Measurements from ENCODE around the gene MTRFR.

DNA sequence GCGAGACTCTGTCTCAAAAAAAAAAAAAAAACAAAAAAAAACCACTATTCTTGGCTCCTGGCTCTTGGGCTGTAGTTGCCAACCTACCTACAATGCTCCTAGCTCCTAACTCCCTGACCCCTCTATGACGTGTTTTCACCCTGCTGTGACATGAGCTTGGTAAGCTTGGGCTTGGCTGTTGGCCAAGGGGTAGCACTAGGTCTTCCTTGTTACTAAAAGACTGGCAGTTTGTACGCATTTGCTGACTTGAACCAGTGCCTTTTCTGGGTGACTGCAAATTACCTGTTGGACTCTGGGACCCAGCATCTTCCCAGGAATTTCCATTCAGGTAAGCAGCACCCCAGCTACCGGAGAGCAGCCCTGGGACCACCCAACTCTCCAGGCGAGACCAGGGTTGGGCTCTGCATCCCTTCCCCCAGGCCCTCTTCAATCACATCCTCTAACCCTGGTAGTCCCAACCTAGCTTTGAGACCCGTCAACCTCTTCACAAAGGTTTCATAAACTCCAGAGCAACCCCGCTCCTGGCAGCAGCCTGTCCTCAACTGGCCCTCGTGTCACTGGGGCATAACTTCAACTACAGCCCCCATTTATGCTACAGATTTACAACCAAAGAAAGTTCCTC is 30.1 kb downstream of the MTRFR start:
- TF ChIP-seq, protein P1, sequence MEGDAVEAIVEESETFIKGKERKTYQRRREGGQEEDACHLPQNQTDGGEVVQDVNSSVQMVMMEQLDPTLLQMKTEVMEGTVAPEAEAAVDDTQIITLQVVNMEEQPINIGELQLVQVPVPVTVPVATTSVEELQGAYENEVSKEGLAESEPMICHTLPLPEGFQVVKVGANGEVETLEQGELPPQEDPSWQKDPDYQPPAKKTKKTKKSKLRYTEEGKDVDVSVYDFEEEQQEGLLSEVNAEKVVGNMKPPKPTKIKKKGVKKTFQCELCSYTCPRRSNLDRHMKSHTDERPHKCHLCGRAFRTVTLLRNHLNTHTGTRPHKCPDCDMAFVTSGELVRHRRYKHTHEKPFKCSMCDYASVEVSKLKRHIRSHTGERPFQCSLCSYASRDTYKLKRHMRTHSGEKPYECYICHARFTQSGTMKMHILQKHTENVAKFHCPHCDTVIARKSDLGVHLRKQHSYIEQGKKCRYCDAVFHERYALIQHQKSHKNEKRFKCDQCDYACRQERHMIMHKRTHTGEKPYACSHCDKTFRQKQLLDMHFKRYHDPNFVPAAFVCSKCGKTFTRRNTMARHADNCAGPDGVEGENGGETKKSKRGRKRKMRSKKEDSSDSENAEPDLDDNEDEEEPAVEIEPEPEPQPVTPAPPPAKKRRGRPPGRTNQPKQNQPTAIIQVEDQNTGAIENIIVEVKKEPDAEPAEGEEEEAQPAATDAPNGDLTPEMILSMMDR (IDR thresholded peaks at IDR 0.05), result no peak
- no peak for TF ChIP-seq POLR2A (IDR thresholded peaks at IDR 0.05)

Measured in uterus (tissue), 2 donors.